HepG2 (cell line): ENCODE measurements around the gene RAB9A. TPM values are rescaled to one million over a fixed set of nuclear protein-coding genes. Genes with fewer than 3 reads are reported as not detected.

Experiments used
- ATAC-seq: fragments of 200-7000 bp; cut with Tn5 transposase; 3 replicates; pipeline ENCODE4 v1.9.1; 2020; ENCODE audit warnings: mild to moderate bottlenecking, moderate library complexity
- BruUV-seq: library from RNA; stranded (reverse); fragments of 400-500 nt; replicated peaks from 2 replicates; lab custom pipeline; 2021; lab: Mats Ljungman, UMichigan
- CTCF ChIA-PET: fragments of 300-600 bp; formaldehyde crosslinking; extraction: SDS; loops from one replicate; lab custom pipeline; 2021; ENCODE audit warnings: low total read pairs, inconsistent platforms, low intra/inter-chr PET ratio; lab: Yijun Ruan, JAX
- POLR2A ChIA-PET: fragments of 350-600 bp; sonication (Branson Sonifier 250); formaldehyde crosslinking; loops from one replicate; lab custom pipeline; 2020; ENCODE audit warnings: antibody characterized with exemption, inconsistent platforms; lab: Yijun Ruan, JAX
- DNase-seq: peaks from one replicate; pipeline ENCODE4 v3.0.0-alpha.2; 2015; ENCODE audit warnings: low spot score
- FAIRE-seq: peaks from 3 replicates; lab custom pipeline; 2011; peaks lifted over from hg19 to GRCh38; lab: Jason Lieb, UNC
- H2AFZ ChIP-seq: one replicate; pipeline ENCODE4 v1.6.1; 2011; ENCODE audit warnings: low read length, inconsistent platforms
- H3K27ac ChIP-seq: fragments of 300-600 bp; 3 replicates; pipeline ENCODE4 v1.8.0; 2011; ENCODE audit warnings: mixed run types, mild to moderate bottlenecking, mixed read lengths, low read length, inconsistent platforms; ENCODE audit not compliant: insufficient read depth; ENCODE audit errors: extremely low read length
- H3K27me3 ChIP-seq, 2 experiments: fragments of 200-600 bp in 1 of 2; 2 replicates in 1 of 2; 3 replicates in 1 of 2; pipeline versions ENCODE4 v1.6.0 to v1.8.0; 2011; ENCODE audit warnings: low read length in 2 of 2, mild to moderate bottlenecking in 2 of 2, moderate library complexity in 2 of 2, inconsistent platforms in 1 of 2; ENCODE audit not compliant: insufficient read depth in 2 of 2, control insufficient read depth in 1 of 2
- H3K36me3 ChIP-seq, 2 experiments: fragments of 200-600 bp in 1 of 2; replicated peaks in 1 of 2; 2 replicates in 1 of 2; 3 replicates in 1 of 2; pipeline versions ENCODE4 v1.5.1 to v1.8.0; 2011; ENCODE audit warnings: low read length in 2 of 2, inconsistent platforms in 1 of 2; ENCODE audit not compliant: insufficient read depth in 2 of 2, control insufficient read depth in 1 of 2
- H3K4me1 ChIP-seq: 2 replicates; pipeline ENCODE4 v1.5.1; 2012; ENCODE audit warnings: low read length, inconsistent platforms; ENCODE audit not compliant: insufficient read depth
- H3K4me2 ChIP-seq: 2 replicates; pipeline ENCODE4 v1.6.0; 2011; ENCODE audit warnings: low read depth, low read length, inconsistent platforms
- H3K4me3 ChIP-seq, 3 experiments: fragments of 200-600 bp in 1 of 3; sonication (generic), shearing (Covaris generic) in 1 of 3; replicated peaks in 1 of 3; 2 replicates each; pipeline ENCODE4 v1.5.1; 2011 to 2016; ENCODE audit warnings: low read length in 3 of 3, inconsistent platforms in 2 of 3, low read depth in 2 of 3, mild to moderate bottlenecking in 2 of 3, control low read depth in 1 of 3, mixed read lengths in 1 of 3; ENCODE audit not compliant: insufficient read depth in 1 of 3
- H3K79me2 ChIP-seq: one replicate; pipeline ENCODE4 v1.6.1; 2011; ENCODE audit warnings: low read length, inconsistent platforms; ENCODE audit not compliant: insufficient read depth
- H3K9ac ChIP-seq: 2 replicates; pipeline ENCODE4 v1.6.0; 2011; ENCODE audit warnings: mild to moderate bottlenecking, low read depth, low read length, inconsistent platforms; ENCODE audit not compliant: insufficient read depth
- H3K9me3 ChIP-seq: 2 replicates; pipeline ENCODE4 v1.5.1; 2012; ENCODE audit warnings: mild to moderate bottlenecking, low read length
- H4K20me1 ChIP-seq: 2 replicates; pipeline ENCODE4 v1.6.0; 2011; ENCODE audit warnings: inconsistent platforms, mild to moderate bottlenecking, low read length, moderate library complexity; ENCODE audit not compliant: insufficient read depth
- CBX1 ChIP-seq: IDR thresholded peaks from one replicate; pipeline ENCODE4 v1.6.1; 2016; ENCODE audit warnings: antibody characterized with exemption, low read depth
- ISL2 ChIP-seq: sonication (generic); formaldehyde crosslinking; IDR thresholded peaks from 2 replicates; pipeline ENCODE4 v1.5.0; 2020; ENCODE audit warnings: missing genetic modification reagents
- NR3C1 ChIP-seq: sonication (generic); formaldehyde crosslinking; IDR thresholded peaks from 2 replicates; pipeline ENCODE4 v1.4.0; 2020; ENCODE audit warnings: missing genetic modification reagents
- NRL ChIP-seq: sonication (generic); formaldehyde crosslinking; IDR thresholded peaks from 2 replicates; pipeline ENCODE4 v1.5.0; 2020; ENCODE audit warnings: missing genetic modification reagents, mild to moderate bottlenecking, moderate library complexity, borderline replicate concordance
- TEAD3 ChIP-seq: optimal IDR thresholded peaks from 2 replicates; pipeline ENCODE3; 2016; ENCODE audit warnings: borderline replicate concordance
- ZNF24 ChIP-seq: fragments of 450-650 bp; IDR thresholded peaks from 2 replicates; pipeline ENCODE4 v1.6.1; 2017; ENCODE audit warnings: antibody characterized with exemption, mild to moderate bottlenecking
- ZNF350 ChIP-seq: sonication (generic); formaldehyde crosslinking; IDR thresholded peaks from 2 replicates; pipeline ENCODE4 v1.4.0; 2020; ENCODE audit warnings: mild to moderate bottlenecking, low read depth, missing genetic modification reagents, borderline replicate concordance
- ZNF383 ChIP-seq: sonication (generic); formaldehyde crosslinking; IDR thresholded peaks from 2 replicates; pipeline ENCODE4 v1.4.0; 2020; ENCODE audit warnings: missing genetic modification reagents, mild to moderate bottlenecking, borderline replicate concordance
- ZNF543 ChIP-seq: sonication (generic); formaldehyde crosslinking; IDR thresholded peaks from 2 replicates; pipeline ENCODE4 v1.4.0; 2020; ENCODE audit warnings: mild to moderate bottlenecking, missing genetic modification reagents
- ZNF557 ChIP-seq: sonication (generic); formaldehyde crosslinking; IDR thresholded peaks from 2 replicates; pipeline ENCODE4 v1.4.0; 2020; ENCODE audit warnings: missing genetic modification reagents
- WGBS: methylation state at CpG from one replicate; pipeline ENCODE4 v1.1.6; 2017; ENCODE audit warnings: low lambda C conversion rate; 5-methylcytosine and 5-hydroxymethylcytosine counted together
- in situ Hi-C: cut with HindIII; loops from 2 replicates; pipeline ENCODE4 v1.10.0; 2017; ENCODE audit warnings: low pct_unique_long_range_greater_than_20kb; ENCODE audit not compliant: extremely low pct_ligation_motif_present
- intact Hi-C: fragments of 100-400 bp; cut with micrococcal nuclease; formaldehyde crosslinking; loops from one replicate; pipeline ENCODE4 v1.10.0; 2022; ENCODE audit not compliant: unreplicated experiment
- polyA plus RNA-seq, 8 experiments: library from polyadenylated mRNA; depleted of rRNA in 3 of 8; stranded (reverse) in 7 of 8; unstranded in 1 of 8; fragments of >200 nt; fragmentation: Illumina TruSeq in 4 of 8; extraction: Trizol in 4 of 8; gene quantifications; 2 replicates each; pipeline versions ENCODE4 v1.2.1 to v1.2.3, GENCODE V29; 2011 to 2016; ENCODE audit warnings: low read depth in 4 of 8, missing spikeins in 1 of 8, mixed read lengths in 1 of 8; ENCODE audit not compliant: insufficient read depth in 1 of 8
- total RNA-seq, 5 experiments: library from RNA; depleted of rRNA; stranded (reverse); fragments of >200 nt; fragmentation: Illumina TruSeq; extraction: Trizol; gene quantifications; 2 replicates each; pipeline ENCODE4 v1.2.3, GENCODE V29; 2016; ENCODE audit warnings: low read depth in 1 of 5
- TF ChIP-seq, protein P1 (sequence below): sonication (generic); formaldehyde crosslinking; IDR thresholded peaks from 2 replicates; pipeline ENCODE4 v1.4.0; 2020; ENCODE audit warnings: missing genetic modification reagents
- TF ChIP-seq, protein P2 (sequence below), 2 experiments: sonication (generic) in 1 of 2; formaldehyde crosslinking in 1 of 2; IDR thresholded peaks; 2 replicates each; pipeline versions ENCODE4 v1.6.1 to v1.9.0; 2014 to 2022; ENCODE audit warnings: antibody characterized with exemption in 1 of 2, borderline replicate concordance in 1 of 2, inconsistent platforms in 1 of 2, low read depth in 1 of 2, missing genetic modification reagents in 1 of 2
- TF ChIP-seq, protein P3 (sequence below): sonication (generic); formaldehyde crosslinking; IDR thresholded peaks from 2 replicates; pipeline ENCODE4 v1.5.0; 2020; ENCODE audit warnings: missing genetic modification reagents
- TF ChIP-seq, protein P4 (sequence below): sonication (generic); formaldehyde crosslinking; IDR thresholded peaks from 2 replicates; pipeline ENCODE4 v1.5.1; 2020; ENCODE audit warnings: missing genetic modification reagents, mild to moderate bottlenecking, borderline replicate concordance
- TF ChIP-seq, protein P5 (sequence below): sonication (generic); formaldehyde crosslinking; IDR thresholded peaks from 2 replicates; pipeline ENCODE4 v1.4.0; 2020; ENCODE audit warnings: low read depth, mild to moderate bottlenecking, missing genetic modification reagents

Gene RAB9A
- total and polyA plus RNA-seq, 2 of the 13 experiments (the other 11 are each of a cell fraction or from before 2014, with no cell fraction given): 10.5 to 23.1 TPM

DNA sequence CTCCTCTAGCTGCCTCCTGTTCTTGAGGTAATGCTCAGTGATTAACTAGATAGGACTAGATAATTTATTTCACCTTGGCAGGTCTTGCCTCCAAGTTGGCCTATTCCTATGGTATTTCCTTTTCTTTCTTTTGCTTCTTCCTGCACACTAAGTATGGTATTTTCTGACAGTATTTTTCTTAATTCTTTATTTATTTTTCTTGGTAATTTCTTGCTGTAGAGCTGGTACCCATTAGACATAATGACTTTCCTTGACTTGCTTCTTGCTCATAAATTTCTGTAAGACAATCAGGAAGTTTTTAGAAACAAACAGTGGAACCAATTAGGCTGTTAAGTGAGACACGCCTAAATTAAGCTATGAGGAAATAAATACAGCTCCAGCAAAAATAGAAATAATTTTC lies 9.5 kb downstream of the RAB9A start:
- FAIRE-seq: no peak
- BruUV-seq: no TSS peak
- H3K9ac ChIP-seq: no peak overlapping the region
- ChIA-PET CTCF (no interaction called here), POLR2A (no interaction called here)
- in situ Hi-C loops (no loop called here), intact Hi-C loops (no loop called here)
- ATAC-seq: no peak
- TF ChIP-seq, protein P1, sequence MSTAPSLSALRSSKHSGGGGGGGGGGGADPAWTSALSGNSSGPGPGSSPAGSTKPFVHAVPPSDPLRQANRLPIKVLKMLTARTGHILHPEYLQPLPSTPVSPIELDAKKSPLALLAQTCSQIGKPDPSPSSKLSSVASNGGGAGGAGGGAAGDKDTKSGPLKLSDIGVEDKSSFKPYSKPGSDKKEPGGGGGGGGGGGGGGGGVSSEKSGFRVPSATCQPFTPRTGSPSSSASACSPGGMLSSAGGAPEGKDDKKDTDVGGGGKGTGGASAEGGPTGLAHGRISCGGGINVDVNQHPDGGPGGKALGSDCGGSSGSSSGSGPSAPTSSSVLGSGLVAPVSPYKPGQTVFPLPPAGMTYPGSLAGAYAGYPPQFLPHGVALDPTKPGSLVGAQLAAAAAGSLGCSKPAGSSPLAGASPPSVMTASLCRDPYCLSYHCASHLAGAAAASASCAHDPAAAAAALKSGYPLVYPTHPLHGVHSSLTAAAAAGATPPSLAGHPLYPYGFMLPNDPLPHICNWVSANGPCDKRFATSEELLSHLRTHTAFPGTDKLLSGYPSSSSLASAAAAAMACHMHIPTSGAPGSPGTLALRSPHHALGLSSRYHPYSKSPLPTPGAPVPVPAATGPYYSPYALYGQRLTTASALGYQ (CRISPR knock-in tag): no peak
- TF ChIP-seq ZNF543 (no peak), NRL (CRISPR knock-in tag) (no peak), CBX1 (no peak), NR3C1 (CRISPR knock-in tag) (no peak), ISL2 (no peak), ZNF24 (no peak), ZNF350 (CRISPR knock-in tag) (no peak), ZNF383 (CRISPR knock-in tag) (no peak), TEAD3 (CRISPR knock-in tag) (no peak), ZNF557 (CRISPR knock-in tag) (no peak)
- TF ChIP-seq, protein P2, sequence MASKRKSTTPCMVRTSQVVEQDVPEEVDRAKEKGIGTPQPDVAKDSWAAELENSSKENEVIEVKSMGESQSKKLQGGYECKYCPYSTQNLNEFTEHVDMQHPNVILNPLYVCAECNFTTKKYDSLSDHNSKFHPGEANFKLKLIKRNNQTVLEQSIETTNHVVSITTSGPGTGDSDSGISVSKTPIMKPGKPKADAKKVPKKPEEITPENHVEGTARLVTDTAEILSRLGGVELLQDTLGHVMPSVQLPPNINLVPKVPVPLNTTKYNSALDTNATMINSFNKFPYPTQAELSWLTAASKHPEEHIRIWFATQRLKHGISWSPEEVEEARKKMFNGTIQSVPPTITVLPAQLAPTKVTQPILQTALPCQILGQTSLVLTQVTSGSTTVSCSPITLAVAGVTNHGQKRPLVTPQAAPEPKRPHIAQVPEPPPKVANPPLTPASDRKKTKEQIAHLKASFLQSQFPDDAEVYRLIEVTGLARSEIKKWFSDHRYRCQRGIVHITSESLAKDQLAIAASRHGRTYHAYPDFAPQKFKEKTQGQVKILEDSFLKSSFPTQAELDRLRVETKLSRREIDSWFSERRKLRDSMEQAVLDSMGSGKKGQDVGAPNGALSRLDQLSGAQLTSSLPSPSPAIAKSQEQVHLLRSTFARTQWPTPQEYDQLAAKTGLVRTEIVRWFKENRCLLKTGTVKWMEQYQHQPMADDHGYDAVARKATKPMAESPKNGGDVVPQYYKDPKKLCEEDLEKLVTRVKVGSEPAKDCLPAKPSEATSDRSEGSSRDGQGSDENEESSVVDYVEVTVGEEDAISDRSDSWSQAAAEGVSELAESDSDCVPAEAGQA (IDR thresholded peaks at IDR 0.05; ENCODE audit: low read depth): no peak
- TF ChIP-seq, protein P2 (CRISPR knock-in tag; IDR thresholded peaks at IDR 0.05; ENCODE audit: borderline replicate concordance): no peak
- TF ChIP-seq, protein P3, sequence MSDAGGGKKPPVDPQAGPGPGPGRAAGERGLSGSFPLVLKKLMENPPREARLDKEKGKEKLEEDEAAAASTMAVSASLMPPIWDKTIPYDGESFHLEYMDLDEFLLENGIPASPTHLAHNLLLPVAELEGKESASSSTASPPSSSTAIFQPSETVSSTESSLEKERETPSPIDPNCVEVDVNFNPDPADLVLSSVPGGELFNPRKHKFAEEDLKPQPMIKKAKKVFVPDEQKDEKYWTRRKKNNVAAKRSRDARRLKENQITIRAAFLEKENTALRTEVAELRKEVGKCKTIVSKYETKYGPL: no peak
- TF ChIP-seq, protein P4, sequence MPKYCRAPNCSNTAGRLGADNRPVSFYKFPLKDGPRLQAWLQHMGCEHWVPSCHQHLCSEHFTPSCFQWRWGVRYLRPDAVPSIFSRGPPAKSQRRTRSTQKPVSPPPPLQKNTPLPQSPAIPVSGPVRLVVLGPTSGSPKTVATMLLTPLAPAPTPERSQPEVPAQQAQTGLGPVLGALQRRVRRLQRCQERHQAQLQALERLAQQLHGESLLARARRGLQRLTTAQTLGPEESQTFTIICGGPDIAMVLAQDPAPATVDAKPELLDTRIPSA (CRISPR knock-in tag): no peak
- TF ChIP-seq, protein P5, sequence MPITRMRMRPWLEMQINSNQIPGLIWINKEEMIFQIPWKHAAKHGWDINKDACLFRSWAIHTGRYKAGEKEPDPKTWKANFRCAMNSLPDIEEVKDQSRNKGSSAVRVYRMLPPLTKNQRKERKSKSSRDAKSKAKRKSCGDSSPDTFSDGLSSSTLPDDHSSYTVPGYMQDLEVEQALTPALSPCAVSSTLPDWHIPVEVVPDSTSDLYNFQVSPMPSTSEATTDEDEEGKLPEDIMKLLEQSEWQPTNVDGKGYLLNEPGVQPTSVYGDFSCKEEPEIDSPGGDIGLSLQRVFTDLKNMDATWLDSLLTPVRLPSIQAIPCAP: no peak
- H3K4me3 ChIP-seq: no peak overlapping the region
- peaks cover 12% of the 10 kb centered on the region for H3K4me1 ChIP-seq
- WGBS: 100% methylated on average over 1 of the region's 1 CpG
- 0 out of 2 replicates have a peak, but pooled peaks cover 3% of the 10 kb centered on the region for H4K20me1 ChIP-seq
- H3K4me2 ChIP-seq: no peak overlapping the region
- H3K27ac ChIP-seq: no peak overlapping the region
- no peaks in the 10 kb centered on the region for H3K36me3 ChIP-seq
- no peaks in the 10 kb centered on the region for H3K27me3 ChIP-seq
- H2AFZ ChIP-seq: no peak overlapping the region
- no peaks in the 10 kb centered on the region for H3K9me3 ChIP-seq
- peaks cover 60% of the 10 kb centered on the region for H3K79me2 ChIP-seq
- no peak for DNase-seq
